ENCODE measurements around the gene TTC39B.
A peak's percentile ranks its signal among the peaks of the same experiment; 100 is the strongest.

TTC39B gene

DNA sequence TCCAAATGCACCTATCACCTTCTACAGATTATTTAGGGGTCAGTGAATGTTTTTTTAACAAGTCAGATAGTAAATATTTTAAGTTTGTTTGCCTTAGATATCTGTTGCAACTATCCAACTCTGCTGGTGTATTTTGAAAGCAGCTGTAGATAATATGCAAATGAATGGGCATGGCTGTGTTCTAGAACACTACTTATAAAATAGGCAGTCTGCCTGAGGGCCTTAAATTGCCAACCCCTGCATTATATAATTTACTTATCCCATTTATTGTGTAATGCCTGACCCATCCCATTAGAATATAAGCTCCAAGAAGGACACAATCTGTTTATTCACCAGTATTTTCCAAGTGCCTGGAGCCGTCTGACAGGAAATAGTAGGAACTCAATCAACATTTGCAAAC is 149.0 kb downstream of the TTC39B start:
- DNase-seq = no peak

DNA sequence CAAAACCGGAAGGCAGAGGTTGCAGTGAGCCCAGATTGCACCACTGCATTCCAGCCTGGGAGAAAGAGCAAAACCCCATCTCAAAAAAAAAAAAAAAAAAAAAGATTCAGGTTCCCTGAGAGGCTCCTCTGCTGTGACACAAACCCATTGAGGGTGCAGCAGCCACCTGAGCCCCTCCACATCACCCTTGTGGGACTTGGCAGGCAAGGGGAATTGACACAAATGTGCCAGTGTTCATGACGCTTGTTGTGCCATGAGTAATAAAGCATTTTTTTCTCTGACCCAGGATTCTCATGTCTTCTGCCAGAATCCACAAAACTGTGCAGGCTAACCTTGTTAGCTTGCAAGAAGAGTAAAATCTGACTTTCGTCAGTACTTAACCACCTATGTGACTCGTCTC is 149.6 kb downstream of the TTC39B start:
- DNase-seq = no peak

DNA sequence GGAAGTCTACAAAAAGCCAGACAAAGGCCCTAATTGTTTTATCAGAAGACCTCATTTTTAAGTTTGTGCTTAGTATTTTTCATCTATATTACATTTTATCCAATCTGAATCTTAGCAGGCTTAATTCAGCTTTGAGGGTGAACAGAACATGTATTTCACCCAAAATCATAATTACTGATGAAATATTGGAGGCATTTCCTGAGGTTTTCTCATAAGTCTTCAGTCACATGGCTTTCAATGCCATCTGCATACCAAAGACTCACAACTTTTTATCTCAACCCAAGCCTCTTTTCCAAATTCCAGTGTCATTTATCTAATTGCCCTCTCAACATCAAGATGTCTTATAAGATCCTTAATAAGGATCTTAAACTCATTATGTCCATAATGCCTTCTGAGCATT is 150.8 kb downstream of the TTC39B start:
- no peak for DNase-seq

DNA sequence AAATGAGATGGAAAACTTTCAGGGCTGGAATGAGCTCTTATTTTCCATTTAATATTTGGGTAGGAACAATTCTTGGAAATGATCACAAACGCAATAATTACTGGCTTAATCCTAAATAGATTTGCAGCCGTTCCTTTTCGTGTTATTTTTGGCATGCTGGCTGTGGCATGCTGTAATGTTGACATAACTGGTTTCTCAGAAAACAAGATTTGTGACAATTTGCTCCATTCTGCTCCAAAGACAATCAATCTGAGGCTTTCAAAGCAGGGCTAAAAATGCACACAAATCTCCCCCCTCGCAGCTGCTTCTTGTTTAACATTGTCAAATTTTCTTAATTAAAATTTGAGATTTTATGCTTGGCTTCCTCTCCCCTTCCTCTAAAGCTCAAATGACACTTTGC is 151.2 kb downstream of the TTC39B start:
- DNase-seq = no peak

DNA sequence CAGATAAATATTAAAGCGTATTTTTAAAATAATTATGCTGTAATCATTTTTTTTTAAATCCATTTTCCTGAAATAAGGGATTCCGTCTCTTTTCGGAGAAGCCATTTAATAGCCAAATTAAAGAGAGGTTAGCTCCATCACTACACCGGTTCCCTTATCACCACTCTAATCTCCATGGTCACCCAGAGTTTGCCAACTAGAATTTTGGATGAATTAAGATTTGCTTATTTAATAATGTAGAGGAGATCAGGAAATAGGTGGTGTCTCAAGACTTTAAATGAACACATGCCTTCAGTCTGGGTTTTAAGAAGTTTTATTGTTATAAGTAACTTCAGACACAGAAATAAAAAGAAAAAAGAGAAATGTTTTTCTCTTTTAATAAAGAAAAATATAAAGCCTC is 151.7 kb downstream of the TTC39B start:
- DNase-seq = no peak

DNA sequence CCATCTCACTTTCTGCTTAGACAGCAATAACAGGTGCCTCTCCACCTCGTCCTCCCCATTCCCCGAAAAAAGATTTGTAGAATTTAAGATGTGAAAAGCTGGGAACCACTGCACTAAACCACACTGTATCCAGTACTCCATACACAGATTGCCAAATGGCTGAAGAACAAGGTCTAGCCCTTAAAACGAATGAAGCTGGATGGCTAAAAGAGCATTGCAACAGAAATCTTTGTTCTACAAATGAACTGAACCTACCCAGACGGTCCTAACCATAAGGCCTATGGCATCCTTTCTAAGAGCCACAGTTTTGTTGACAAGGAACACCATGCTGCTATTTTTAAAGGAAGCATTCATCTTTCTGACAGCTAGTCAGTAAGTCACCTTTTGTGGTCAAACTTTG is 152.3 kb downstream of the TTC39B start:
- DNase-seq = no peak

DNA sequence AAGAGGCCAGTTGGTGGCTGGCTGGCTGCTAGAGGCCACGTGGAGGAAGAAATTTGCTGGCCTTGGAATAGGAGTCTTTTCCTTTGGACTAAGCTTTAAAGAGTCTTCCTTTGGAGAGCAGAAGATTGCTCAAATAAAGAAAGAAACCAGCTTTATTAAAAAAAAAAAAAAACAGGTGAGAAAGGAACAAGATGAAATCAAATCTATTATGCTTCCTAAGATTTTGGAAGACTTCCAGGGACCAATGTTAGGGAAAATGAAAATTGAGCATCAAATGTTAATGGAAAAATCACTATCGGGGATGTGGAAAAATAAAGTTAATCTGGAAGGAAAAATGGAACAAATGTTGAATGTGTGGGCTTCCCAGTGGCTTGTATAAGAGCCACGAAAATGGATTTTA is 153.1 kb downstream of the TTC39B start:
- DNase-seq = no peak

DNA sequence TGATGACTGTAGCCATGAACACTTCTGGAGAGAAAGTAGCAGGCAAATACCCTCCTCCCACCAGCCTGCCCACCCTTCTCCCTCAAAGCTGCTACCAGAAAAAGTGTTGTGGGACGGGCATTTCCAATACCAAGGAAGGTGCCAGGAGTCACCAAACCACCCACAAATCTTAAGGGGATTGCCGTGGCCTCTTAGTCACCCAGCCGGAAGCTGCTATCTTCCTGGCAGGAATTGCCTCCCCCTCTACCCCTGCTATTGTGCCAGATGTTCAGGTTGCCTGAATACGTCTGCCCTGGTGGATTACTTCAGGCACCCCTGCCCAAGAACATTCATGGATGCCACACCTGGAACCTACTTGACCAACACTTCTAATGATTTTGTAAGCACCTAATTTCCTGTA is 156.1 kb downstream of the TTC39B start:
- no peak for DNase-seq

DNA sequence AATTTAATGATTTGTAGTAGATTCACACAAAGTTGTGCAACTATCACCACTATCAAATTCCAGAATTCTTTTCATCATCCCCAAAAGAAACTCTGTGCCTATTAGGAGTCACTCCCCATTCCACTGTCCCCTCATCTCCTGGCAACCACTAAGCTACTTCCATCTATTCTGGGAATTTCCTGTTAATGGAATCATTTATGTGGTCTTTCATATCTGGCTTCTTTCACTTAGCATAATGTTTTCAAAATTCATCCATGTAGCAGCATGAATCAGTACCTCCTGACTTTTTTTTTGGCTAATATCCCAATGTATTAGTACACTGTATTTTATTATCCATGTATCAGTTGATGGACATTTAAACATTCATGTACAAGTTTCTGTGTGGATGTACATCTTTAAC is 157.6 kb downstream of the TTC39B start:
- DNase-seq = no peak

DNA sequence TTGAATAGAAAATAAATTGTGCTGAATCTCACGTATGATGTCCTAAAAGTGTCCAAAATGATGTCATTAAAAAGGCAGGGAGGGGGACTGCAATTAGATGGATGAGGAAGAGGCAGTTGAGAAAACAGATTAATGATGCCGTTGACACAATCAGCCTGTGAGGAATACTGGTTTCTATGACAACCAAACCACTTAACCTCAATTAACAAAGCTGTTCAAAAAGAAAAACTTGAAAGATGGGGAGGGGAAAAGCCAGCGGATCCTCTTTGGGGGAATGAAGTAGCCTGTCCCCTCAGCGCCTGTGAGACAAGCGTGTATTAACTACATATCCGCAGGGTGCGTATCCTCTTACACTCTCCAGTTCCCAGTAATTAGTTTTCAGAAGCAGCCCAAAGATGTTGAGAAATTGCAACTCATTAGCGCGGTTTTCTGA is 160.7 kb downstream of the TTC39B start:
- no peak for DNase-seq

DNA sequence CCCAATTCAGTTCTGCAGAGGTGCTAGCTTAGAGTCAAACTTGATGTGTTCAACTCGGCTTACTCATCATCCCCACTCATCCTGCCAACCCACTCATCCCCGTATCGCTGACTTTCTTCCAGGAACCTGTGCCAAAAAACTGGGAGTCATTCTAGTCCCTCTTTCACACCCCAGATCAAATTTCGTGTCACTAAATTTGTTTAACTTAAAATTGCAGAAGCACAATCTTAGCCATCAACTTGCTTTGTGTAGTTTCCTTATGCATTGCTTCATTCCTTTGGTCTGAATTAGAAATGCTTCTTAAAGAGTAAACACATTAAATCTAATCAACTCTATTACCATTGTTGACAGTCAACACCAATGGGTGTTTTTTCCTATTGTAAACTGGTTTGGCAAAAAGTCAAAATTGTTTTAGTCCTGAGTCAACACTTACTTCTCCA is 162.4 kb downstream of the TTC39B start:
- no peak for DNase-seq

DNA sequence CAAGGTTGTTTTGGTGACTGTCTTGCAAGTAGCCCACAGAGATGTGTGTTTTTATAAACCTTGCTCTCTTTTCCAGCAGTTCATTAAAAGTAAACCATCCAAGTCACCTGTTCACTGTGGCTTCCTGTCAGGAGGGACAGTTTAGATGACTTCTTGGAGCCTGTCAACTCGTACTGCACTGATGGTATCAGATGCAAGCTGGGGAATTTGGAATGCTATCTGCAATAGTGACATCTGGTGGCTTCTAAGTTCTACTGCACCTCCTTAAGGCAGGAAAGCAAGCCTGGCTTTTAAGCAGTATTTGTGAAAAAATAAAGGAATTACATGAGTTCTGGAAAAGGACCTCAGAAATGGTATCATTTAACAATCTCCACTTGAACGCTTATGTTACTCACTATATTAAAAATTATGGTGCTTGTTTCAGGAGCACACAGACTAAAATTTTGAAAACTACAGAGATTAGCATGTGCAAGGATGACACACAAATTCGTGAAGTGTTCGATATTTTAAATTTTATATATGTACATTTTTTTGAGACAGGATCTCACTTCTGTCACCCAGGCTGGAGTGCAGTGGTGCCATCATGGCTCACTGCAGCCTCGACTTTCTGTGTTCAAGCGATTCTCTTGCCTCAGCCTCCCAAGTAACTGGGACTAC is 164.0 kb downstream of the TTC39B start:
- DNase-seq = peak in 1 of 2 experiments; percentile 1

DNA sequence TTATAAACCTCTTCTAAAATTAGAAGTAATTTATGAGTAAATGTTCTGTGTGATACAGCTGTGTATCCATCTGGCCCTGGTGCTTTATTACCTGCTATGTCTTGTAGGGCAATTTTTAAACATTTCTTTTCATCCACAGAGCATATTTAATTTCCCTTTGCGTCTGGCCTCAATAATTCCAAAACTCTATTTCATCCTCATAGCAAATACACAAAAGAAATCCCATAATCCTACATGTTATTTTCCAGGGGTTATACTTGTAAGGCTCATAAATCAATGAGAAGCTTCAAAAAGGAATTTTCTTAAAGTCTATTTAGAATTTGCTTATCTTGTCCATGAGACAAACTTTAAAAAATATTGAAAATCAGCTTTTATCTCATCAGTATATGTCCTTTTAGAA is 167.0 kb downstream of the TTC39B start:
- DNase-seq = no peak

DNA sequence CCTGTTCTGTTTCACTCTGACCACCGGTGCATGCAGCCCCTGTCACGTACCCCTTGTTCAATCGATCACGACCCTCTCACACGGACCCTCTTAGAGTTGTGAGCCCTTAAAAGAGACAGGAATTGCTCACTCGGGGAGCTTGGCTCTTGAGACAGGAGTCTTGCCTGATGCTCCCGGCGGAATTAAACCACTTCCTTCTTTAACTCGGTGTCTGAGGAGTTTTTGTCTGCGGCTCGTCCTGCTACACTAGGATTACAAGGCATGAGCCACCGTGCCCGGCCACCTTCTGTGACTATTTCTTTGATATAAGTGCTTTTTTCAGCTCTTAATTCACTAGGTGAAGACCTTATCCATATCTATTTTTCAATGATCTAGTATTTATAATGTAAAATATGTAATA is 167.5 kb downstream of the TTC39B start:
- DNase-seq = no peak

DNA sequence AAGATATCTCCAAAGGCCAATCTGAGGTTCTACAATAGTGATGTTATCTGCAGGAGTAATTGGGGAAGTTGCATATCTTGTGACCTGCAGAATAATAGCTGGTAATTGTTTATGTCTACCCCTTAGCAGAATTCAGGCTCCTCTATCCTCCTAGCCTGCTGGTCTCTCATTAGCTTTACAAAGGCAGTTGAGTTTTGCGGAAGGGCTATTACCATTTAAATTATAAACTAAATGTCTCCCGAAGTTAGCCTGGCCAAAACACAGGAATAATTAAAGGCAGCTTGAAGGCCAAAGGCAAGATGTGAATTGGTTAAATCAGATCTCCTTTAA is 168.7 kb downstream of the TTC39B start:
- DNase-seq = no peak

DNA sequence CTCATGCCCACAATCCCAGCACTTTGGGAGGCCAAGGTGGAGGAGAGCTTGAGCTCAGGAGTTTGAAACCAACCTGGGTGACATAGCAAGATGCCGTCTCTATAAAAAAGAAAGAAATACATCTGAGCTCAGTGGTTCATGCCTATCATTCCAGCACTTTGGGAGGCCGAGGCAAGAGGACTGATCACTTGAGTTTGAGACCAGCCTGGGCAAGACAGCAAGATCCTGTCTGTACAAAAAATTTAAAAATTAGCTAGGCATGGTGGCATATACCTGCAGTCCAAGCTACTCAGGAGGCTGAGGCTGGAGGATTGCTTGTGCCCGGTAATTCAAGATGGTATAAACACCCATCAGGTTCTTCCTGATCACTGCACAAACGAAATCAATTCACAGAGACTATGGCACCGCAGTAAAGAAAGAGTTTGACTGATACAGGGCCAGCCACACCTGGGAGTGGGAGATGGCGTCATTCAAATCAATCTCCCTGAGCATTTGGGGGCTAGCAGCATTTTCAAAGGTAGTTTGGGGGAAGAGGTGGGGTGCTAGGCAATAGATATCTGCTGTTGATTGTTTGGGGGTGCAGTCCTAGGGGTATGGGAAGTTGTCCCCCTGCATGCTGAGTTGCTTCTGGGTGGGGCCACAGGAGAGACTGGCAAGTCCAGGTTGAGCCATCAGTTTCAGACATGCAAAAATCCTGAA is 169.2 kb downstream of the TTC39B start:
- no peak for DNase-seq

DNA sequence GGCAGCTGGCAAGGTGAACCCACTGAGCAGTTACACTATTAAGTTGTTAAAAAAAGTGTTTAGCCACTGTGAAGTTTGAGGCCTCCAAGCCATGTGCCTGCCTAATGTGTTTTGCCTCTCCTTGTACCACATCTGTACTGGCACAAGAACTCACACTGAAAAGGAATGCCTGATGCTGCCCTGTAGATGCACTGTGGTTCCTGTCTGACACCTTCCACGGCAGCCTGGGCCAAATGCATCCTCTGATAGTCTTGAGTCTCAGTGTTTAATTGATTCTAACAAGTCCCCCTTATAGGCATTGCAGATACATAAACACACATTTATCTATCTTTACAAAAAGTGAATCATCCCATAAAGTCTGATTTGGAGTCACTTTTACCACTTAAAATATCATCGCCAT is 169.9 kb downstream of the TTC39B start:
- no peak for DNase-seq

DNA sequence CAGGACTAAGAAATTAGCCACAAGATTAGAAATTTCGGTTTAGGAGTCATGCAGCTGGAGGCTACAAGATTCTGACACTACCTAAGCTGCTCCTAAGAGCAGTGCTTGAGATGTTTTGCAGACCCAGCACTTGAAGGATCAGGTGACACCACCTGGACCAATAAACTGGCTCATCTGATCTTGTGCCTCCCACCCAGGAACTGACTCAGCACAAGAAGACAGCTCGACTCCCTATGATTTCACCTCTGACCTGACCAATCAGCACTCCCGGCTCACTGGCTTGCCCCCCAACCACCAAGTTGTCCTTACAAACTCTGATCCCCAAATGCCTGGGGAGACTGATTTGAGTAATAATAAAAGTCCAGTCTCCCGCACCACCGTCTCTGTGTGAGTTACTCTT is 170.4 kb downstream of the TTC39B start:
- no peak for DNase-seq

DNA sequence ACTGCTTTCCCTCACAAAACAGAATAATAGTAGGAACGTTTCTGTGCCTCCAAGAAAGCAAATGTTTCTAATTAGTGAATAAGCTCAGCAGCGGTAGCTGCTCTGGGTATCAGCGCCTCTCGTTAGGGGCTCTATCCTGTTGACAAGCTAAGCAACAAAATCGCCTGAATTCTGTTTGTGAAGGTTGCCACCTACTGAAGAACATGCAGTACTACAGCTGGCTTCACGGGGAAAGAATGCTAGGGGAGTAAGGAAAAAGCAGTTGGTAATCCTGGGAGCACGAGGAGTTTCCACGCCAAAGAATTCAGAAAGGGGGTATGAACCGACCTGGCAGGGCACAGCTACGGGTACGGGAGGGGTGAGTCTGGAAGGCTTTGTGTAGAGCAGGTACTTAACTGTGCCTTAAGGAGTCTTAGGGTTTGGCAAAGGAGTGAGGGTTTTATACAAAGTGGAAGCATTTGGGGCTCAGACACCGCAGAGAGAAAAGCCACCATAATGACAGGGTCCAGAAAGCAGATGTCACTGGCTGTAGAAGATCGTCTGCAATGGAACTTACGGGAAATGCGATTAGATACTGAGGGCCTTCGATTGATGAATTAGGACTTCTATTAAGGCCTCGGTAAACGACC is 171.7 kb downstream of the TTC39B start:
- peak; percentile 3 to 17 for DNase-seq

DNA sequence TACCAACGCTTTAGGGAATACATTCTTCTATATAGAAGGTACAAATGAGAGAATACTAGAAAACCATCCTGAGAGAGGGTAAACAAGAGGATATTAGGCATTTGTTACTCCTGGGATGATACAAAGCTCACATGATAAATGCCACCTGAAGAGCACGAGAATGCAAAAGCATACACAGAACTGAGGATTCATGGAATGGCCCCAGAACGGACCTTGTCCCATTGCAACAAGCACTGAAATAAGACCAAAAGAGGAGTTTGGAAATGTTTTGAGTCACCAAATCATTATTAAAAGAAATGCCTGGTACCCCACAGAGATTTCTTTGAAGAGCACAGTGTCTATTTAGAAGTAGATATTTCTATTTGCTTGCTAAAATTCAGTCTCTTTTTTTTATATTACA is 173.5 kb downstream of the TTC39B start:
- DNase-seq = no peak

DNA sequence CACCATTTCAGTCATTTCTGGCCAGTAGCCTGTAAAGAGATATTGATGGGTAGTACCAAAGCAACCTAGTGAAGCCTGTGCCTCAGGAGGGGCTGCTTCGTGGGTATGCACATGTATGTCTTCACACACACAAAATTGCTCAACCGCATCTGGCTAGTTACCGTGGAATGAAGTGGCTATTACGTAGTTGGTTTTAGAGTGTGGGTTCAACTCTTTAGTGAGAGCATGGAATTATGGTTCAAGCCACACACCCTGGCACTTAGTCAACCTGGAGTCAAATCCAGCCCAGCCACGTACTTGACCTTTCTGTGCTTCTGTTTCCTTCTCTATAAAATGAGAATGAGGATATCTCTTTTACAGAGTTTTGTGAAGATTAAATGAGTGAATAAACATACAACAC is 174.9 kb downstream of the TTC39B start:
- no peak for DNase-seq

DNA sequence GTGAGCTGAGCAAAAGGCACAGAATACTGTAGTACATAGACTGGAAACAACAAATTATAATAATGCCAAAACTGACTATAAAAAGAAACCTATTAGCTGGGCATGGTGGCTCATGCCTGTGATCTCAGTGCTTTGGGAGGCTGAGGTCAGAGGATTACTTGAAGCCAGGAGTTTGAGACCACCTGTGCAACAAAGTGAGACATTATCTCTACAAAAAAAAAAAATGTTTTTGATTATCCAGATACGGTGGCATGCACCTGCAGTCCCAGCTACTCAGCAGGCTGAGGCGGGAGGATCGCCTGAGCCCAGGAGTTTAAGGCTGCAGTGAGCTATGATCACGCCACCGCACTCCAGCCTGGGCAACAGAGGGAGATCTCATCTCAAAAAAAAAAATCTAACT is 175.9 kb downstream of the TTC39B start:
- DNase-seq = no peak

DNA sequence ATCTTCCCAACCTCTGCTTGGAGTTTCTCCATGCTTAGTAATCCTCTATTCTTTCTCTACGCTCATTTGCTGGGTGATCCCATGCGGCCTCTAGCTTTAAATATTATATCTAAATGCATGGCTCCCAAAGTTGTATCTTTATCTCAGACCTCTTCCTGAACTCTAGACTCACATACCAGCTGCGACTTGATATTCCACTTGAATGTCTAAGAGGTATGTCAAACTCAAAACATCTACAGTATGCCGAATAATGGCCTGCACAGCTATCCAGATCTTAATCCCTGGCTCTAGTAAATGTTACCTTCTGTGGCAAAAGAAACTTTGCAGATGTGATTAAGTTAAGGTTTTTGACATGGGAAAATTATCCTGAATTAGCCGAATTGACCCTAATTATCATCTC is 179.2 kb downstream of the TTC39B start:
- DNase-seq = no peak

DNA sequence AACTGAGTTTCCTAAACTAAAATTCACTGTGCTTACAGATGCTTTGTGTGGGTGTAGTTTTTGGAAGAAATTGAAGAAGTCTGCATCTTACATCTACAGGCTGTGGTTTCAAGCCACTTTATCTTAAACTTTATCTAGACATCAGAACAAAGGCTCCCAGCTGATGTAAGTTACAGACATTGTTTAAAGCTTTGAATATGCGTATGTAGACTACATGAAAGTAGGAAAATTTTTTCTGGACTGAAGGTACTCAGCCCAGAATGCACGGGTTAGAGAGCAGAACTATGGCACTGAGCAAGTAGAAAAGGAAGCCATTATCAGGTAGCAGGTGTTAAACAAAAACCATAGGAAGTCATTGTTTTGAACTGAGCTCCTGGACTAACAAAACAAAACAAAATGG is 185.4 kb downstream of the TTC39B start:
- no peak for DNase-seq

DNA sequence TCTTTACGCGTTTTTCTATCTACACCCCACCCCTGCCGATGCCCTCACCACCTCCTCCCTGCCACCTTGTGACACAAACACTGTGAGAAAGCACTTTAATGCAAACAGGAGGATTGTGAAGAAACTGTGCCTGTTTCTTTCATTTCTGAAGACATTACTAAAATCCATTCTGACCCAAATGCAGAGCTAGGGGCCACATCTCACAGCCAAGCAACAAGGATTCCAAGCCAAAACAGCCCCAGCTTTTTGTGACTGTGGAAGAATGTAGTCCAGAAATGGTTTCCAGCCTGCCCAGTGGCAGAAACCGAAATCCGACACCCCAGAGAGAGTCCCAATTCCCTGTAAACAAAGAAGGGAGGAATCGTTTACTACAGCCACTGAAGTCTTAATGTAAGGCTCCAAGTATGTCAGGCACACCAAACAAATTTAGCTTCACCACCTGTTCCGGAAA is 190.9 kb downstream of the TTC39B start:
- DNase-seq = no peak

All from activated CD4-positive, alpha-beta T cell treated with anti-CD3 and anti-CD28 coated beads, Interleukin-2, amount 50 U/mL, for 4 hours (primary cell).